IMR-90 (cell line): ENCODE data around the gene HNRNPA1L2. TPM values are rescaled to one million over a fixed set of nuclear protein-coding genes. Genes with fewer than 3 reads are reported as not detected.

Source experiments
- ATAC-seq: fragments of 200-7000 bp; cut with Tn5 transposase; 2 replicates; pipeline ENCODE4 v1.9.1; 2020; ENCODE audit warnings: low read depth, mild to moderate bottlenecking, moderate library complexity
- BruUV-seq: library from RNA; stranded (reverse); fragments of 400-500 nt; replicated peaks from 2 replicates; lab custom pipeline; 2021; lab: Mats Ljungman, UMichigan
- CTCF ChIA-PET: fragments of 300-600 bp; formaldehyde crosslinking; extraction: SDS; loops from one replicate; lab custom pipeline; 2021; ENCODE audit warnings: antibody characterized with exemption; lab: Yijun Ruan, JAX
- POLR2A ChIA-PET: fragments of 300-600 bp; sonication (Branson Sonifier 250); formaldehyde crosslinking; loops from one replicate; lab custom pipeline; 2022; ENCODE audit warnings: antibody characterized with exemption; ENCODE audit not compliant: unreplicated experiment; lab: Charles Lee
- DNase-seq: peaks from one replicate; pipeline ENCODE4 v3.0.0; 2013
- H2AFZ ChIP-seq: replicated peaks from 2 replicates; pipeline ENCODE3; 2013; ENCODE audit warnings: low read length, mild to moderate bottlenecking; ENCODE audit not compliant: poor library complexity
- H2AK5ac ChIP-seq: 2 replicates; pipeline ENCODE4 v1.6.1; 2013; ENCODE audit warnings: low read depth, low read length, inconsistent platforms
- H2AK9ac ChIP-seq: replicated peaks from 2 replicates; pipeline ENCODE3; 2013; ENCODE audit warnings: mild to moderate bottlenecking, low read depth, low read length, moderate library complexity; ENCODE audit not compliant: poor library complexity
- H2BK120ac ChIP-seq: 2 replicates; pipeline ENCODE4 v1.6.1; 2013; ENCODE audit warnings: low read depth, low read length, inconsistent platforms
- H2BK15ac ChIP-seq: 3 replicates; pipeline ENCODE4 v1.6.1; 2013; ENCODE audit warnings: low read depth, low read length, inconsistent platforms
- H2BK20ac ChIP-seq: 2 replicates; pipeline ENCODE4 v1.6.1; 2013; ENCODE audit warnings: low read depth, mild to moderate bottlenecking, inconsistent platforms, low read length, moderate library complexity
- H2BK5ac ChIP-seq: 2 replicates; pipeline ENCODE4 v1.6.1; 2013; ENCODE audit warnings: mild to moderate bottlenecking, low read depth, low read length, inconsistent platforms; ENCODE audit not compliant: poor library complexity, severe bottlenecking
- H3K14ac ChIP-seq: replicated peaks from 2 replicates; pipeline ENCODE4 v1.6.1; 2013; ENCODE audit warnings: low read depth, low read length, inconsistent platforms
- H3K18ac ChIP-seq: 2 replicates; pipeline ENCODE4 v1.6.1; 2013; ENCODE audit warnings: low read depth, low read length, control low read depth
- H3K23ac ChIP-seq: 2 replicates; pipeline ENCODE4 v1.6.1; 2013; ENCODE audit warnings: low read depth, low read length, inconsistent platforms
- H3K27ac ChIP-seq: 2 replicates; pipeline ENCODE4 v1.5.1; 2013; ENCODE audit warnings: mild to moderate bottlenecking, control low read depth, low read length; ENCODE audit not compliant: insufficient read depth
- H3K27me3 ChIP-seq: 2 replicates; pipeline ENCODE4 v1.6.1; 2013; ENCODE audit warnings: low read length; ENCODE audit not compliant: control insufficient read depth, insufficient read depth
- H3K36me3 ChIP-seq: 2 replicates; pipeline ENCODE4 v1.6.1; 2013; ENCODE audit warnings: low read length, mixed read lengths; ENCODE audit not compliant: control insufficient read depth, insufficient read depth
- H3K4ac ChIP-seq: 2 replicates; pipeline ENCODE4 v1.6.1; 2013; ENCODE audit warnings: low read depth, low read length, inconsistent platforms
- H3K4me1 ChIP-seq: 2 replicates; pipeline ENCODE4 v1.6.1; 2013; ENCODE audit warnings: low read length, mixed read lengths; ENCODE audit not compliant: control insufficient read depth, insufficient read depth
- H3K4me2 ChIP-seq: 2 replicates; pipeline ENCODE4 v1.6.1; 2013; ENCODE audit warnings: low read depth, mild to moderate bottlenecking, control low read depth, low read length, moderate library complexity
- H3K4me3 ChIP-seq: 2 replicates; pipeline ENCODE4 v1.5.1; 2013; ENCODE audit warnings: low read depth, mild to moderate bottlenecking, control low read depth, low read length, moderate library complexity; ENCODE audit not compliant: insufficient read depth
- H3K56ac ChIP-seq: 2 replicates; pipeline ENCODE4 v1.6.1; 2013; ENCODE audit warnings: low read length, inconsistent platforms; ENCODE audit not compliant: insufficient read depth; ENCODE audit errors: extremely low read depth
- H3K79me1 ChIP-seq, 2 experiments: 2 replicates each; pipeline ENCODE4 v1.6.1; 2013; ENCODE audit warnings: low read length in 2 of 2, inconsistent platforms in 1 of 2, low read depth in 1 of 2
- H3K9ac ChIP-seq: 2 replicates; pipeline ENCODE4 v1.6.1; 2013; ENCODE audit warnings: low read depth, low read length, control low read depth
- H3K9me1 ChIP-seq: 2 replicates; pipeline ENCODE4 v1.6.1; 2013; ENCODE audit warnings: low read length, inconsistent platforms; ENCODE audit not compliant: insufficient read depth
- H3K9me3 ChIP-seq: 2 replicates; pipeline ENCODE4 v1.6.1; 2013; ENCODE audit warnings: low read length; ENCODE audit not compliant: control insufficient read depth, insufficient read depth
- H4K20me1 ChIP-seq: 2 replicates; pipeline ENCODE4 v1.6.1; 2013; ENCODE audit warnings: low read length, inconsistent platforms; ENCODE audit not compliant: insufficient read depth
- H4K5ac ChIP-seq: 2 replicates; pipeline ENCODE4 v1.6.1; 2013; ENCODE audit warnings: mild to moderate bottlenecking, low read depth, low read length, control low read depth
- H4K8ac ChIP-seq, 2 experiments: 2 replicates each; pipeline ENCODE4 v1.6.1; 2013; ENCODE audit warnings: low read depth in 2 of 2, low read length in 2 of 2, control low read depth in 1 of 2, inconsistent platforms in 1 of 2
- H4K91ac ChIP-seq: 2 replicates; pipeline ENCODE4 v1.6.1; 2013; ENCODE audit warnings: low read depth, low read length, inconsistent platforms; ENCODE audit not compliant: insufficient read depth
- BHLHE40 ChIP-seq: fragments of 150-350 bp; IDR thresholded peaks from 2 replicates; pipeline ENCODE4 v1.6.1; 2016; ENCODE audit warnings: mild to moderate bottlenecking, low read depth, low read length
- CEBPB ChIP-seq: IDR thresholded peaks from 2 replicates; pipeline ENCODE4 v1.6.1; 2012; ENCODE audit warnings: low read depth, low read length, improper control_type of control experiment
- RCOR1 ChIP-seq: IDR thresholded peaks from 2 replicates; pipeline ENCODE4 v1.6.1; 2012; ENCODE audit warnings: mild to moderate bottlenecking, low read length, improper control_type of control experiment; ENCODE audit not compliant: insufficient replicate concordance
- WGBS, 2 experiments: methylation state at CpG; one replicate each; pipeline versions ENCODE4 v1.1.5 to v1.1.7; 2013; ENCODE audit warnings: missing lambda C conversion rate in 2 of 2; ENCODE audit not compliant: insufficient read length in 1 of 2; ENCODE audit errors: extremely low coverage in 2 of 2; 5-methylcytosine and 5-hydroxymethylcytosine counted together
- dilution Hi-C: fragments of 300-500 bp; cut with HindIII; formaldehyde crosslinking; loops from one replicate; pipeline ENCODE4 v1.14.3; 2018; ENCODE audit warnings: low sequenced_read_pairs; ENCODE audit not compliant: unreplicated experiment
- in situ Hi-C: fragments of 300-500 bp; cut with MboI; formaldehyde crosslinking; loops from 3 replicates; pipeline ENCODE4 v1.14.3; 2019; ENCODE audit warnings: low sequenced_read_pairs, inconsistent platforms, mixed read lengths
- intact Hi-C: fragments of 100-400 bp; cut with micrococcal nuclease; formaldehyde crosslinking; loops from 2 replicates; pipeline ENCODE4 v1.10.0; 2022
- polyA plus RNA-seq, 3 experiments: library from polyadenylated mRNA; depleted of rRNA; stranded (reverse); fragments of >200 nt; gene quantifications; 2 replicates each; pipeline ENCODE4 v1.2.3, GENCODE V29; 2012; ENCODE audit warnings: low replicate concordance in 1 of 3
- total RNA-seq: library from RNA; depleted of rRNA; stranded (reverse); fragments of >200 nt; gene quantifications from 2 replicates; pipeline ENCODE4 v1.2.3, GENCODE V29; 2012

HNRNPA1L2 gene
- total and polyA plus RNA-seq, 2 of the 4 experiments (the other 2 are of a cell fraction), result 3.4 to 9.3 TPM

DNA sequence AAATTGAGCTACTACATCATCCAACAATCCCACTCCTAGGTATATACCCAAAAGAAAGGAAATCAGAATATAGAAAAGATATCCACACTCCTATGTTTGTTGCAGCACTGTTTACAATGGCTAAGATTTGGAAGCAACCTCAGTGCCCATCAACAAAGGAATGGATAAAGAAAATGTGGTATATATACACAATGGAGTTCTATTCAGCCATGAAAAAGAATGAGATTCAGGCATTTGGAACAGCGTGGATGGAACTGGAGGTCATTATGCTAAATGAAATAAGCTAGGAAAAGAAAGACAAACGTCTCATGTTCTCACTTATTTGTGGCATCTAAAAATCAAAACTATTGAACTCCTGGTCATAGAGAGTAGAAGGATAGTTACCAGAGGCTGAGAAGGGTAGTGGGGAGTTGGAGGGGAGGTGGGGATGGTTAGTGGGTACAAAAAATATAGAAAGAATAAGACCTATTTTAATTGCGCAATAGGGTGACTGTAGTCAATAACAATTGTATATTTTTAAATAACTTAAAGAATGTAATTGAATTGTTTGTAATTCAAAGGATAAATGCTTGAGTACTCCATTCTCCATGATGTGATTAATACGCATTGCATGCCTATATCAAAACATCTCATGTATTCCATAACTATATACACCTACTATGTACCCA lies 27.0 kb upstream of the HNRNPA1L2 start:
- no peak overlapping the region for H3K23ac ChIP-seq
- no peak overlapping the region for H2BK120ac ChIP-seq
- no peak overlapping the region for H3K4ac ChIP-seq
- no peak overlapping the region for H2BK5ac ChIP-seq
- intact Hi-C loops, result no loop called here
- H3K79me1 ChIP-seq, result peaks cover 3 to 17% of the 10 kb centered on the region in 2 experiments; a peak in 3 of 4 replicates
- H3K4me1 ChIP-seq, result no peaks in the 10 kb centered on the region
- H3K9me3 ChIP-seq, result no peaks in the 10 kb centered on the region
- H3K36me3 ChIP-seq, result no peaks in the 10 kb centered on the region
- CTCF ChIA-PET, result no interaction called here
- TF ChIP-seq RCOR1 (no peak), BHLHE40 (no peak), CEBPB (peak; percentile 86)
- H4K91ac ChIP-seq, result no peak overlapping the region
- POLR2A ChIA-PET, result no interaction called here
- H3K27ac ChIP-seq, result no peak overlapping the region
- no peak overlapping the region for H4K5ac ChIP-seq
- no peak overlapping the region for H4K8ac ChIP-seq
- no peak overlapping the region for H3K14ac ChIP-seq
- WGBS, 2 experiments, result no CpG with 5 or more reads among the region's 4 CpGs
- ATAC-seq, result no peak
- in situ Hi-C loops, result loop anchor here (25.0 kb wide), 1 partner anchor 522 kb away; no protein-coding TSS in a partner anchor
- dilution Hi-C loops, result no loop called here
- no peak overlapping the region for H2AK5ac ChIP-seq
- no peaks in the 10 kb centered on the region for H3K27me3 ChIP-seq
- H2BK20ac ChIP-seq, result no peak overlapping the region
- no peak overlapping the region for H3K18ac ChIP-seq
- no peak overlapping the region for H3K56ac ChIP-seq
- peaks cover 9% of the 10 kb centered on the region; the same call in 1 of the 2 replicates for H3K9me1 ChIP-seq
- H4K20me1 ChIP-seq, result no peaks in the 10 kb centered on the region
- no peak overlapping the region for H2AK9ac ChIP-seq
- H2AFZ ChIP-seq, result no peak overlapping the region
- H2BK15ac ChIP-seq, result no peak overlapping the region
- DNase-seq, result no peak
- no peak overlapping the region for H3K4me3 ChIP-seq
- no TSS peak for BruUV-seq
- H3K4me2 ChIP-seq, result no peak overlapping the region
- no peak overlapping the region for H3K9ac ChIP-seq
